ENCODE results near the gene POM121C. TPM values are rescaled to one million over a fixed set of nuclear protein-coding genes. Genes with fewer than 3 reads are reported as not detected.
"Not testable (repeated sequence)": the region's sequence is repeated elsewhere in the genome, so short reads cannot be mapped to it uniquely, and the experiment has no call there.

The POM121C gene
- total RNA-seq, 1 experiment from 2014 or later = 72.7 TPM

DNA sequence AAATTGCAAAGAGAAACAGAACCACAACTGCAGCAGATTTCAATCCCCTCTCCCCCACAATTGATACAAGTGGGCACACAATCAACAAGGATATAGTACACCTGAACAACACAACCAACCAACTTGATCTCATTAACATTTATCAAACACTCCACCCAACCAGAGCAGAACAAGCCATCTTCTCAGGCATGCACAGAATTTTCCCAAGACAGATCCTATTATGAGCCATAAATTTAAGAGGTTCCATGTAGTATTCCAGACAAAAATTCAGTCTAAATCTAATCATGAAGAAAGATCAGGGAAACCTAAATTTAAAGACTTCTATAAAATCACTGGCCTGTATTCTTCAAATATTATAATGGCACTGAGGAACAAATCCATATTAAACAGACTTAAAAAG, 35.6 kb upstream of the POM121C start:
- H3K23me2 ChIP-seq (ENCODE audit: insufficient read length, low read depth, low read length, poor library complexity, severe bottlenecking); H3K4me1 ChIP-seq (ENCODE audit: insufficient read depth, low read length); H3K4me3 Mint-ChIP-seq; H3K27ac ChIP-seq (ENCODE audit: insufficient read length, low read depth, low read length); H3K27me3 Mint-ChIP-seq (ENCODE audit: low read depth); H2BK12ac ChIP-seq (ENCODE audit: insufficient read length, low read depth, low read length); H3K4ac ChIP-seq (ENCODE audit: low read depth, low read length); H3K18ac ChIP-seq (ENCODE audit: insufficient read length, low read depth, low read length); H4K91ac ChIP-seq (ENCODE audit: insufficient read length, low read depth, low read length); H2BK5ac ChIP-seq (ENCODE audit: insufficient read length, low read length); H3K79me2 ChIP-seq (ENCODE audit: insufficient read depth, low read length); H3K27me3 ChIP-seq (ENCODE audit: insufficient read depth, low read length); H3K4me2 ChIP-seq (ENCODE audit: insufficient read depth, insufficient read length, low read length); H2AFZ ChIP-seq (ENCODE audit: low read length); H2BK120ac ChIP-seq (ENCODE audit: low read depth, low read length, poor library complexity, severe bottlenecking); H3T11ph ChIP-seq (ENCODE audit: low read length); H4K20me1 ChIP-seq (ENCODE audit: control insufficient read depth, insufficient read depth, insufficient read length); H3K56ac ChIP-seq (ENCODE audit: insufficient read length, low read depth, low read length); H3K23ac ChIP-seq (ENCODE audit: insufficient read length, low read depth, low read length); H4K8ac ChIP-seq (replicated peaks; ENCODE audit: insufficient read length, low read depth, low read length); H3K27ac Mint-ChIP-seq; H2AK5ac ChIP-seq (ENCODE audit: insufficient read length, low read length); DNase-seq; H4K5ac ChIP-seq (ENCODE audit: insufficient read length, low read depth, low read length); H2BK15ac ChIP-seq (ENCODE audit: low read depth, low read length); H3K9ac ChIP-seq (ENCODE audit: extremely low read depth, insufficient read length, low read length); H3K9me3 ChIP-seq (ENCODE audit: control insufficient read depth, low read depth, low read length); H3K14ac ChIP-seq (ENCODE audit: insufficient read depth, low read length); H3K4me1 Mint-ChIP-seq; H2BK20ac ChIP-seq (ENCODE audit: low read depth, low read length, poor library complexity, severe bottlenecking); H3K79me1 ChIP-seq (ENCODE audit: insufficient read depth, low read depth, low read length, poor library complexity, severe bottlenecking): not testable (repeated sequence)
- H3K36me3 Mint-ChIP-seq (ENCODE audit: insufficient read depth in 1 of 3, low read depth in 3 of 3) = peaks cover 50 to 70% (median 60%) of the 10 kb centered on the region in 3 experiments
- peaks cover 13 to 15% of the 10 kb centered on the region in 2 experiments for H3K9me3 Mint-ChIP-seq

- H2AFZ ChIP-seq (ENCODE audit: low read length); H3K79me1 ChIP-seq (ENCODE audit: insufficient read depth, low read depth, low read length, poor library complexity, severe bottlenecking); H3K27ac ChIP-seq (ENCODE audit: insufficient read length, low read depth, low read length); H2BK20ac ChIP-seq (ENCODE audit: low read depth, low read length, poor library complexity, severe bottlenecking); H4K8ac ChIP-seq (replicated peaks; ENCODE audit: insufficient read length, low read depth, low read length); H2BK12ac ChIP-seq (ENCODE audit: insufficient read length, low read depth, low read length); H3K4me1 Mint-ChIP-seq; H3K9ac ChIP-seq (ENCODE audit: extremely low read depth, insufficient read length, low read length); H3K9me3 ChIP-seq (ENCODE audit: control insufficient read depth, low read depth, low read length); H2BK15ac ChIP-seq (ENCODE audit: low read depth, low read length); H3T11ph ChIP-seq (ENCODE audit: low read length); H3K18ac ChIP-seq (ENCODE audit: insufficient read length, low read depth, low read length); H3K56ac ChIP-seq (ENCODE audit: insufficient read length, low read depth, low read length); DNase-seq; H3K4me2 ChIP-seq (ENCODE audit: insufficient read depth, insufficient read length, low read length); H2BK120ac ChIP-seq (ENCODE audit: low read depth, low read length, poor library complexity, severe bottlenecking); H4K20me1 ChIP-seq (ENCODE audit: control insufficient read depth, insufficient read depth, insufficient read length); H3K79me2 ChIP-seq (ENCODE audit: insufficient read depth, low read length); H3K4me1 ChIP-seq (ENCODE audit: insufficient read depth, low read length); H2AK5ac ChIP-seq (ENCODE audit: insufficient read length, low read length); H3K4me3 Mint-ChIP-seq; H3K23me2 ChIP-seq (ENCODE audit: insufficient read length, low read depth, low read length, poor library complexity, severe bottlenecking); H3K14ac ChIP-seq (ENCODE audit: insufficient read depth, low read length); H3K27me3 Mint-ChIP-seq (ENCODE audit: low read depth); H3K27ac Mint-ChIP-seq; H3K4ac ChIP-seq (ENCODE audit: low read depth, low read length); H4K5ac ChIP-seq (ENCODE audit: insufficient read length, low read depth, low read length); H4K91ac ChIP-seq (ENCODE audit: insufficient read length, low read depth, low read length); H3K27me3 ChIP-seq (ENCODE audit: insufficient read depth, low read length); H3K23ac ChIP-seq (ENCODE audit: insufficient read length, low read depth, low read length); H2BK5ac ChIP-seq (ENCODE audit: insufficient read length, low read length): not testable (repeated sequence)
- Mint-ChIP-seq H3K36me3 (ENCODE audit: insufficient read depth in 1 of 3, low read depth in 3 of 3) (peaks cover 36 to 60% (median 45%) of the 10 kb centered on the region in 3 experiments), H3K9me3 (peaks cover 13 to 15% of the 10 kb centered on the region in 2 experiments)
- WGBS (ENCODE audit: extremely low coverage, insufficient read length, low lambda C conversion rate) = 100% methylated on average over 1 of the region's 2 CpGs
These were observed 32.7 kb upstream of the POM121C start for GRCh38 chr7:75518842-75519241.

Data from H9 (cell line).